Activated CD4-positive, alpha-beta T cell treated with anti-CD3 and anti-CD28 coated beads, Interleukin-2, amount 50 U/mL, for 24 hours (primary cell): ENCODE measurements around the gene TOPBP1.

Experiments
- DNase-seq, 2 donors: peaks; one replicate each; pipeline ENCODE4 v3.0.0-alpha.2; 2020; ENCODE audit warnings: low read depth in 1 of 2, low spot score in 1 of 2

TOPBP1 gene

GRCh38 chr3:133608388-133608787 lies 53.4 kb downstream of the TOPBP1 start:
- DNase-seq = no peak

DNA sequence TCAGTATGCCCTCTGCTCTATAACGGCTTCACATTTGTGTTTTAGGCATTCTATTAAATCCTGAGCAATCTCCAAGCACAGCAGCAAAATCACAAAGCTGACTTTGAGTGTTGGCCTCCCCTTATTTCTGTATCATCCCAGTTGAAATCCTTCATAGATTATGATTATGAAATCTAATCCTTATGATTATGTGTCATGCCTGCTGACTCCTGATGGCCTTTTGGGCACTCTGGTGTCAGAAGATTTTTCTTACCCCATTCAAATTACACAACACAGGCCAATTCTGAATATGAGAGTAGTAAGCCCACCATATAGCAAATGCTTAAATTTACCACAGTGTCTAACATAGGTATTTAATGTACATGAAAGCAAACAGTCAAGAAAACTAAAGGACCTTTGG lies 53.9 kb downstream of the TOPBP1 start:
- DNase-seq = no peak

GRCh38 chr3:133606902-133607301 lies 54.8 kb downstream of the TOPBP1 start:
- no peak for DNase-seq

GRCh38 chr3:133606342-133606741 lies 55.4 kb downstream of the TOPBP1 start:
- no peak for DNase-seq

DNA sequence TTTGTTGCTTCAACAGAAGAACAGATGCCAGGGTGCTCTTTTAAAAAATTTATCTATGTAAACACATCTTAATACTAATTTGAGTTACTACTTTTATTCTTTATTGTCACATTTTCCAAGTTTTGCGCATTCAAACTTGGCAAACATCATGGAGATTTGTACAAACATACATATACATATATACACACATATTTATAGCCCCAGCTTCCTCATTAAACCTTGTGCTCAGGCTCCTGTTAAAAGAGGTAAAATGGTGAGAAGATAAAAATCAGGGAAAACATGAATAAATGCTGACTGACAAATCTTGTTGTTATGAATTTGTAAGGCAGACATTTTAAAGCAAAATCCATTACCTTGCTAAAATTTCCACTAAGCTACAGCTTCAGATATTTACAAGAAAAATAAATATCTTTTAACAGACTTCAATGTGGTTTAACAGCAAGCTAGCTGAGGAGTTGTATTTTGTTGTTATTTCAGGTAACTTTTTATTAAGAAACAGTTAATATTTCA lies 61.1 kb downstream of the TOPBP1 start:
- DNase-seq = no peak

DNA sequence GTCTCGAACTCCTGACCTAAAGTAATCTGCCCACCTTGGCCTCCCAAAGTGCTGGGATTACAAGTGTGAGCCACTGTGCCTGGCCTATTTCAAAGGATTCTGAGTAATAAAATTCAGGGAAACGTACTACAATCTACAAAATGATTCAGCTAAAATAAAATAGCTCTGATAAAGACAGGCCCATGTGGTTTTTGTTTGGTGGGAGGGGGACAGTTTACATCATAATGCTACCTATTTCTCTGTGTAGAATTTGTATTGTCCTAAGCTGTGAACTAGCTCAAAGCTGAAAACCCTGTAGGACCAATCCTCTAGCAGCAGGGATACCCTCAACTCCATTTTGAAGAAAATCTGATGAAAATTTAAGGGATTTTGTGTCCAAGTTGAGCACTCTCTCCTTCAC lies 62.5 kb downstream of the TOPBP1 start:
- DNase-seq = no peak

DNA sequence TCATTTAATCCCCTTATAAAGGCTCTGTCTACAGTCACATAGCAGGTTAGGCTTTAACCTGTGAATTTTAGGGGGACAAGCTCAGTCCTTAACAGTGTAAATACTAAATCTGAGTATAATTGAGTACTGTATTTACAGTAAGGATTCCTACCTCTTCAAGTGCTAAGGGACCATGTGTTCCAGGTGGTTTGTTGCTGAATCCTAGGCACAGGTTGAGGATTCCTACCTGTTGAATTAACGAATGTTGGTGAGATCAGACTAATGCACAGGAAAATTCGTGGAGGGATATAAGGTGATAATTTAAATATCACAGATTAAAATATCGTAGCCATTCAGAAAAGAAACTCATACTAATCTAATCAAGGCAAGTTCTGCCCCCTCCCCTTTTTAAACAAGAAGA lies 63.3 kb downstream of the TOPBP1 start:
- DNase-seq = no peak

- peak in 1 of 2 donors; percentile 34 for DNase-seq
Observed at GRCh38 chr3:133595341-133595740, 66.4 kb downstream of the TOPBP1 start.

GRCh38 chr3:133593243-133593642 lies 68.5 kb downstream of the TOPBP1 start:
- no peak for DNase-seq

GRCh38 chr3:133592843-133593242 lies 68.9 kb downstream of the TOPBP1 start:
- DNase-seq = no peak

GRCh38 chr3:133591271-133591742 lies 70.4 kb downstream of the TOPBP1 start:
- DNase-seq = no peak

- DNase-seq = no peak
Observed at GRCh38 chr3:133589503-133589902, 72.2 kb downstream of the TOPBP1 start.

GRCh38 chr3:133588784-133589465 lies 72.8 kb downstream of the TOPBP1 start:
- no peak for DNase-seq

- DNase-seq = no peak
Observed at GRCh38 chr3:133588035-133588434, 73.7 kb downstream of the TOPBP1 start.

DNA sequence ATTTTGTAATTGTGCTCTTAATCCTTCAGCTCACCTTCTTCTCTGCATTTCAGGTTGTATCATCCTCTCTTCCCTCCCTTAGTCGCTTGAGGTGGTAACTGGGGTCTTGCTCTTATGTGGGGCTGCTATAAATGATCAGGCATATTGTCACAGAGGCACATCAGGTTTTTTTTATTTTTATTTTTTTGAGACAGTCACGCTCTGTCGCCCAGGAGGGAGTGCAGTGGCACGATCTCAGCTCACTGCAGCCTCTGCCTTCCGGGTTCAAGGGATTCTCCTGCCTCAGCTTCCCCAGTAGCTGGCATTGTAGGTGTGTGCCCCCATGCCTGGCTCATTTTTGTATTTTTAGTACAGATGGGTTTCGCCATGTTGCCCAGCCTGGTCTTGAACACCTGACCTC lies 78.3 kb downstream of the TOPBP1 start:
- DNase-seq = no peak

DNA sequence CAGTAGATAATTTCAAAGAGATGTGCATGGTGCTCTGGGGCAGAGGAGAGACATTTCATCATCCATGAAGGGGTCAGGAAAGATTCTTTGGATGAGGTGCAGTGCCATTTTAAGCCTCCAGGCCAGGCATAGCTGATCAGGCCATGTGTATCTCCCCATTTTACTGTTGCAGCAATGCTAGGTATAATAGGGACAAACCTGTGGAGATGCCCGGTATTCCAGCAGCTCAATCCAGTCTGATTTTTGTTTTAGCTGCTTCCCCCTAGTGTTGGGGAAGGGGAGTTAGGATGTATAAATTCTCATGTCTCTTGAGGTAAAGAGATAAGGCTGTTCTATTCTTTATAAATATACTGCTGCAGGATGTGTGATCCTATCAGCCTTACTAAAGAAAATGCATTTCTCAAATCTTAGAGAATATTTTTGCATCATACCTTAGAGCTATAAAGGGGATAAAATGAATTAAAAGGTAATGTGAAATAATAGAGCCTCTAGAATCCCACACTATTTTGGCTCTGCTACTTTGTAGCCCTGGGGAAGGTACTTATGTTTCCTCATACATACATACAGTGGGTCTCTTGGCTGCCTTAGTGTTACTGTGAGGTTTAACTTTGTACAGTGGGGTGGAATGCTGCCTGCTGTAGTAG lies 83.1 kb downstream of the TOPBP1 start:
- DNase-seq = no peak

- no peak for DNase-seq
Observed at GRCh38 chr3:133576169-133576568, 85.6 kb downstream of the TOPBP1 start.

GRCh38 chr3:133575086-133575485 lies 86.7 kb downstream of the TOPBP1 start:
- DNase-seq = no peak

- DNase-seq = peak; percentile 59
Observed at GRCh38 chr3:133574260-133574881, 87.4 kb downstream of the TOPBP1 start.

DNA sequence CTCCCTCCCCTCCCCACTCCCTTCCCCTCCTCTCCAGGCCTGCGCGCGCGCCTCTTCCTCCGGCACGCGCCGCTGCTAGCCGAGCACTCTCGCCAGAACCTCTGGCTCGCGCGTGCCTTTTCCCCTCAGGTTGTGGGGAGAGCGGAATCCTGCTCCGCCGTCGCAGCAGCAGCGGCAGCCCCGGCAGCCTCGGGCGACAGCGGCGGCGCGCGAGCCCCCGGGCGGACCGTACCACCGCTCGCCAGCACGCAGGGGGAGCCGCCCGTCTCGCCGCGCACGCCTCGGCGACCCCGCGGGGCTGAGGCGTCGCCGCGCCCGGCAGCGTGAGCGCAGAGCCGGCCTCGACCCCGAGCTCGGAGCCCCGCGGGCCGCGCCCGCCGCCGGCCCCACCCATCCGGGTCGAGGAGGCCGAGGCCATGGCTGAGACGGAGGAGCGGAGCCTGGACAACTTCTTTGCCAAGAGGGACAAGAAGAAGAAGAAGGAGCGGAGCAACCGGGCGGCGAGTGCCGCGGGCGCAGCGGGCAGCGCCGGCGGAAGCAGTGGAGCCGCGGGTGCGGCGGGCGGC lies 88.0 kb downstream of the TOPBP1 start, which contains the start of gene CDV3:
Gene CDV3, plus strand, starts transcription at position 58 of the 566 bp plus-strand sequence. Its CDS starts 359 bp downstream, at position 417.
- no peak for DNase-seq

GRCh38 chr3:133573054-133573628 lies 88.6 kb downstream of the TOPBP1 start:
- DNase-seq = peak; percentile 100
